Stimulated activated effector memory CD8-positive, alpha-beta T cell treated with anti-CD3 and anti-CD28 coated beads, Interleukin-12 subunit alpha, Interleukin-12 subunit beta, amount 100 ng/mL, for 72 hours (primary cell): ENCODE measurements around the gene MRPS14.
A peak's percentile ranks its signal among the peaks of the same experiment; 100 is the strongest.
"Not testable (repeated sequence)": the region's sequence is repeated elsewhere in the genome, so short reads cannot be mapped to it uniquely, and the experiment has no call there.

ENCODE experiments used
- ATAC-seq: fragments of 150-1000 bp; cut with Tn5 transposase; 2 replicates; pipeline ENCODE4 v1.10.0; 2021
- DNase-seq, 2 donors: peaks; one replicate each; pipeline ENCODE4 v3.0.0; 2021 to 2022; ENCODE audit warnings: low spot score in 2 of 2
- H3K27ac Mint-ChIP-seq: one replicate; pipeline ENCODE4 v1.8.0; 2022; ENCODE audit warnings: mild to moderate bottlenecking, mixed read lengths
- H3K36me3 Mint-ChIP-seq: one replicate; pipeline ENCODE4 v1.8.0; 2022; ENCODE audit warnings: mild to moderate bottlenecking, mixed read lengths
- H3K4me1 Mint-ChIP-seq: one replicate; pipeline ENCODE4 v1.8.0; 2022; ENCODE audit warnings: mixed read lengths
- H3K4me3 Mint-ChIP-seq: one replicate; pipeline ENCODE4 v1.8.0; 2022; ENCODE audit warnings: mild to moderate bottlenecking, mixed read lengths
- H3K9me3 Mint-ChIP-seq: one replicate; pipeline ENCODE4 v1.8.0; 2022; ENCODE audit warnings: mixed read lengths

The MRPS14 gene

DNA sequence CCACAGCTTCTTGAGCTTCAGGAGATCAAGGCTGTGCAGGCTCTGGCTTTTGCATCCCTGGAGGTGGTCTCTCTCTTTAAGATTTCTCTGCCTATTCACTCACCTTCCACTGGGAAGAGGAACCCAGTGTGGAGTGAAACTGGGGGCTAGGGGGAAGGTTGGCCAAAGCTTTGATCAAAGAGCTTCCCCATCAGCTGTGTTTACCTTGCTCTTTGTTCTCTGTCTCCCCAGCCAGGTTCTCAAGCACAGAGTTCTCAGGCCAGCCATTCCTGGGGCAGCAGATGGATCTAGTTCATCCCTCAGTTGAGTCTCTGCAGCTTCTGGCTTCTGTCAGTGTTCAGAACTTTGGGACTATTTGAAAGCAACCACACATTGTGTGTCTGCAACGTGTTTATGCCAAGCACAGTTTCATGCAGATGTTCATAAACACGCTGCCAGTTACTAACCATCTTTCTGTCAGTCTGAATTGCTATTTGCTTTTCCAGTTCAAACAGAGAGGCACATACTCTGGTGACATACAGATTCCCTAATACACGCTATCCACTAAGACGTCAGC is 17.2 kb upstream of the MRPS14 start:
- H3K27ac Mint-ChIP-seq, result no peak overlapping the region

DNA sequence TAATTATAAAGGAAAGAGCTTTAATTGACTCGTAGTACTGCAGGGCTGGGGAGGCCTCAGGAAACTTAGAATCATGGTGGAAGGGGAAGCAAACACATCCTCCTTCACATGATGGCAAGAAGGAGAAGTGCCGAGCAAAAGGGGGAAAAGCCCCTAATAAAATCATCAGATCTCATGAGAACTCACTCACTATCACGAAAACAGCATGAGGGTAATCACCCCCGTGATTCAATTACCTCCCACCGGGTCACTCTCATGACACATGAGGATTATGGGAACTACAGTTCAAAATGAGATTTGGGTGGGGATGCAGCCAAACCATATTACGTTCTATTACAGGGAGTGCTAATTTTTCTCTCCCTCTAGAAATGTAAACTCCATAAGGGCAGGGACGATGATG is 14.2 kb upstream of the MRPS14 start:
- no peaks in the 10 kb centered on the region for H3K9me3 Mint-ChIP-seq
- no peak overlapping the region for H3K4me3 Mint-ChIP-seq
- H3K4me1 Mint-ChIP-seq, result no peaks in the 10 kb centered on the region
- DNase-seq (no peak), ATAC-seq (no peak)
- H3K27ac Mint-ChIP-seq, result no peak overlapping the region
- H3K36me3 Mint-ChIP-seq, result no peaks in the 10 kb centered on the region

More for the DNA sequence above, 17.2 kb upstream of the MRPS14 start:
- no peak for ATAC-seq
- DNase-seq, result no peak
- Mint-ChIP-seq H3K4me1 (no peaks in the 10 kb centered on the region), H3K36me3 (no peaks in the 10 kb centered on the region), H3K9me3 (no peaks in the 10 kb centered on the region), H3K4me3 (no peak overlapping the region)

DNA sequence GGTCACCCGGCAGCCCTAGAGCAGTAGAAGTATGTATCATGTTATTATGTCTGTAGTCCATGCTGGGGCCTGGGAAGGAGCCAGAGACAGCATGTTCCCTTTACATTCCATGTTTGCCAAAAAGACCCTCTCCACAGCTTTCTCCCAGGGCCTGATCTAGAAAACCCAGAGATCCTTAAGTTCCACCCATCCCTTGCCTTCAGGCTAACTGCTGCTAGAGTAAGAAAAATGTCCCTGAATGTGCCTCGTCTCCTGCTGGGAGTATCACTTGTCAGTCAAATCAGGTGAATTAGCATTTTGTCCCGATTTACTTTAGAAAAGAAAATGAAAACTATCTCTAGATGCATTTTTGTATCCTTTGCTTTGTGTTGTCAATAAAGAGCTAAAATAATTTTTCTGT is 13.3 kb upstream of the MRPS14 start:
- ATAC-seq (no peak), DNase-seq (no peak)
- H3K36me3 Mint-ChIP-seq, result no peaks in the 10 kb centered on the region
- H3K4me3 Mint-ChIP-seq, result no peak overlapping the region
- H3K9me3 Mint-ChIP-seq, result no peaks in the 10 kb centered on the region
- H3K4me1 Mint-ChIP-seq, result no peaks in the 10 kb centered on the region
- no peak overlapping the region for H3K27ac Mint-ChIP-seq

DNA sequence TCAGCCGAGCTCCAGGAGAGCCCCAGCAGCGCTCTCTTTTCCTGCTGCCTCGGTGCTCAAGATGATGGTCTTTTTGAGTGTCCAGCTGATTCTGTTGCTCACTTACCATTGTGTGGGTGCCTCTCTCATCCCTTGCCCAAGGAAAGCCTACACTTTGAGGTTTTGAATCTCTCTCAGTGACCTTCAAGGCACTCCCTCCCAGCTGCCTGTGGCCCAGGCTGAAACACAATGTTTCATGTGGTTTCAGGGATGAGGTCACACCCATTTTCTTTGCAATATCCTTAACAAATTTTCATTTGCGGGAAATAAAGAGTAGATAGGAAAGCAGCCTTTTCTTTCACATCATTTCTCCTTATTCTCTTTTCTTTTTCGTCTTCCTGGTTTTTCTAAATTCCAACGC is 12.6 kb upstream of the MRPS14 start:
- no peaks in the 10 kb centered on the region for H3K4me1 Mint-ChIP-seq
- ATAC-seq, result no peak
- no peak overlapping the region for H3K27ac Mint-ChIP-seq
- no peak overlapping the region for H3K4me3 Mint-ChIP-seq
- H3K9me3 Mint-ChIP-seq, result no peaks in the 10 kb centered on the region
- no peak for DNase-seq
- H3K36me3 Mint-ChIP-seq, result no peaks in the 10 kb centered on the region

DNA sequence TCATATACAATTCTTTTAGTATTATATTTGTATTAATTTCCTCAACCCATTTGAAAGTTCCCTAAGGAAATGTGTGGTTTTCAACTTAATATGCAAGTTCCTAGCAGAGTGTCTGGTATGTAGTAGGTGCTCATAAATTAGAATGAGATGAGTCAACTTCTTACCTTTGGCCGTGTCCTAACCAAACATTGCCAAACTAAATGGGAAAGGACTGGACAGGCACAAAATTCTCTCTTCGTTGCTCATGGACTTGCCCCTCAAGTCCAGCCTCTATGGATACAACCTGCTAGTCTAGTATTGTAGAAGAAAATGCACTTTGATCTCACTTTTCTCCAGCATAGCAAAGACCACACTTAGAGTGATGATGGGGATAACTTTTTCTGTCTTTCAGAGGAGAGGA is 11.6 kb upstream of the MRPS14 start:
- no peak for ATAC-seq
- Mint-ChIP-seq H3K27ac (no peak overlapping the region), H3K36me3 (peaks cover 1% of the 10 kb centered on the region), H3K4me1 (peaks cover 1% of the 10 kb centered on the region), H3K4me3 (no peak overlapping the region), H3K9me3 (no peaks in the 10 kb centered on the region)
- DNase-seq, result no peak

DNA sequence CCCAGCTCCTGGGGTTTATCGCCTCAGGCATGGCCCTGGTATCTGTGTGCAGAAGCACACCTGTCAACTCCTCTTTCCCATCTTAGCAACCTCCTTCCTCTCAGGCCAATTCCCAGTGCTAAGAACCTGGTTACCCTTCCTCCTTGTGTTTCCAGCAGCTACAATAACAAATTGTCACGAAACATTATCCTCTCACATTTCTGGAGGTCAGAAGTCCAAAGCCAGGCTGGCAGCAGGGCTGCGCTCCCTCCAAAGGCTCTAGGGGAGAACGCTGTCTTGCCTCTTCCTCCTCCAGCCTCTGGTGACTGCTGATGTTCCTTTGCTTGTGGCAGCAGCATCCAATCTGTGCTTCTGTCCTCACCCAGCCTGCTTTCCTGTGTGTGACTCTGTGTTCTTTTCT is 10.7 kb upstream of the MRPS14 start:
- no peaks in the 10 kb centered on the region for H3K9me3 Mint-ChIP-seq
- no peak for DNase-seq
- H3K4me1 Mint-ChIP-seq, result peaks cover 9% of the 10 kb centered on the region
- ATAC-seq, result no peak
- peaks cover 9% of the 10 kb centered on the region for H3K36me3 Mint-ChIP-seq
- H3K4me3 Mint-ChIP-seq, result no peak overlapping the region
- H3K27ac Mint-ChIP-seq, result no peak overlapping the region

DNA sequence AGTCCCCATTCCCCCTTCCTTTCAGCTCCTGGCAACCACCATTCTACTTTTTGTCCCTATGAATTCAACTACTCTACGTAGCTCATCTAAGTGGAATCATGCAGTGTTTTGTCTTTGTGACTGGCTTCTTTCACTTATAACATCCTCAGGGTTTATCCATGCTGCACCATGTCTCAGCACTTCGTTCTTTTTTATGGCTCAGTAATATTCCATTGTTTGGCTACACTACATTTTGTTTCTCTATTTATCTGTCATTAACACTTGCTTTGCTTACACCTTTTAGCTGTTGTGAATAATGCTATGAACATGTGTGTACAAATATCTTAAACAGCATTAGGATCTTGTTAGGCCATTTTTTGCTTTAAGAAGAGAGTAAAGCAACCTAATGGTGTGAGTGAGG is 1.5 kb upstream of the MRPS14 start:
- H3K4me1 Mint-ChIP-seq, result peaks cover 33% of the 10 kb centered on the region
- DNase-seq, result no peak
- ATAC-seq, result no peak
- H3K27ac Mint-ChIP-seq, result no peak overlapping the region
- H3K9me3 Mint-ChIP-seq, result peaks cover 5% of the 10 kb centered on the region
- H3K36me3 Mint-ChIP-seq, result peaks cover 37% of the 10 kb centered on the region
- H3K4me3 Mint-ChIP-seq, result peak overlapping the region; percentile 84

DNA sequence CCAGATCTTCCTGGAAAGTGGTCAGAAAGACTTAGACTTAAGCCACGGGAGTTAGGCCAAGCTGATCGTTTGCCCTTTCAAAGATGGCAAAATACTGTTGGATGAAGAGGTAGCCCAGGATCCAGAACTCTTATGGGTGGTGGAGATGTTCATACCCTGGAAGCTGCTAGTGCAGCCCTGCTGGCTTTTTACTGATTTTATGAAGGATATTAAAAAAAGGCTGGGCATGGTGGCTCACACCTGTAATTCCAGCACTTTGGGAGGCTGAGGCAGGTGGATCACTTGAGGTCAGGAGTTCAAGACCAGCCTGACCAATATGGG is 657 bp upstream of the MRPS14 start:
- DNase-seq, H3K9me3 Mint-ChIP-seq, ATAC-seq: not testable (repeated sequence)
- H3K4me1 Mint-ChIP-seq, result peaks cover 26% of the 10 kb centered on the region
- peak overlapping the region; percentile 84 for H3K4me3 Mint-ChIP-seq
- peak overlapping the region; percentile 95 for H3K27ac Mint-ChIP-seq
- H3K36me3 Mint-ChIP-seq, result peaks cover 34% of the 10 kb centered on the region

DNA sequence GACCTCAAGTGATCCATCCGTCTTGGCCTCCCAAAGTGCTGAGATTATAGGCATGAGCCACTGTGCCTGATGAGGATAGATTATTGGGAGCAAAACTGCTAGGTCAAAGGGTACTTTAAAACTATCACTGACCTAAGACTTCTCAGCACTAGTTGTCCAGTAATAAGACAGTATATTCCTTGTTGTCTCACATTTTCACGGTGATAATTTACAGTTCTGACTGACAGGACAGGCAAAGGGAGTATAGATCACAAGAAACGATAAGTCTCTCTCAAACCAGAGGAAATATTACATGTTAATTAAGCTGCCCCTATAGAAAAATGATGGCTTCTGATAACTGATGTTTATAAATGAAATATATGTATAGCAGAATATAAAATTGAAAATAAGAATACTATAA is 3.7 kb downstream of the MRPS14 start:
- Mint-ChIP-seq H3K4me1 (peaks cover 43% of the 10 kb centered on the region), H3K27ac (peak overlapping the region; percentile 41), H3K4me3 (no peak overlapping the region), H3K9me3 (peaks cover under 1% of the 10 kb centered on the region), H3K36me3 (peaks cover 78% of the 10 kb centered on the region)
- DNase-seq, result no peak
- ATAC-seq, result no peak

DNA sequence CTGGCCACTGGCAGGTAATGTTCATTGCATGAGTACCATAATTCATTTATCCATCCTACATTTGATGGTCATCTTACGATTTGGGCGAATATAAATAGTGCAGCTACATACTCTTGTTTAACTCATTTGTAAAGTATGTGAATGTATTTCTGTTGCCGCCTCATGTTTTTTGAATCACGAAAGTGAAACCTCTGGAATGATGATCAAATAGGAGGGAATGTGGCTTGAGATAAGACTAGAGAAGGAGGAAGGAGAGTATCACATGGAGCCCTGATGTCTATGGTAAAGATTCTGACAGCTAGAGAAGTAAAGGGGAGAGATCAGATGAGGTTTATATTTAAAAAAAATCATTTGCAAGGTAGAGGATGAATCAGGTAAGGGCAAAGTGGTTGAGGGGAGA is 8.0 kb downstream of the MRPS14 start:
- H3K4me3 Mint-ChIP-seq, result no peak overlapping the region
- peak overlapping the region; percentile 4 for H3K27ac Mint-ChIP-seq
- peaks cover 22% of the 10 kb centered on the region for H3K4me1 Mint-ChIP-seq
- no peaks in the 10 kb centered on the region for H3K9me3 Mint-ChIP-seq
- H3K36me3 Mint-ChIP-seq, result peaks cover 96% of the 10 kb centered on the region
- no peak for ATAC-seq
- DNase-seq, result no peak

DNA sequence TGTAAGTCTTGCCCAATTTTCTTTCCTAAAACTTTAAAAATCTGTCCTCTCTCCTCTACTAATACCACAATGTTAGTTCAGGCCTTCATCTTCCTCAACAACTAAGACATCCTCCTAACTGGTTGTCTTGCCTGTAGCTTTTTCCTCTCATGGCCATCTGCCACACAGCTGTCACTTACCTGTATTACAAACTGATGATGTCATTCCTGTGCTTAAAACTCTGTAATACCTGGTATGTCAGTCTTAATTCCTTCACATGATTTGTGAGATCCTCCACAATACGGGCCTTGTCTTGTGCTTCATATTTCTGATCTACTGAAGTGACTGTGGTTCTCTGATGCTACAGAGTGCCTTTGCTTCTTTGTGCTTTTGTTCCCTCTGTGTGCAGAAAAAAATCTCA is 9.8 kb downstream of the MRPS14 start:
- Mint-ChIP-seq H3K27ac (peak overlapping the region; percentile 1), H3K4me1 (peaks cover 17% of the 10 kb centered on the region), H3K9me3 (no peaks in the 10 kb centered on the region), H3K36me3 (peaks cover 100% of the 10 kb centered on the region), H3K4me3 (no peak overlapping the region)
- DNase-seq (no peak), ATAC-seq (no peak)

DNA sequence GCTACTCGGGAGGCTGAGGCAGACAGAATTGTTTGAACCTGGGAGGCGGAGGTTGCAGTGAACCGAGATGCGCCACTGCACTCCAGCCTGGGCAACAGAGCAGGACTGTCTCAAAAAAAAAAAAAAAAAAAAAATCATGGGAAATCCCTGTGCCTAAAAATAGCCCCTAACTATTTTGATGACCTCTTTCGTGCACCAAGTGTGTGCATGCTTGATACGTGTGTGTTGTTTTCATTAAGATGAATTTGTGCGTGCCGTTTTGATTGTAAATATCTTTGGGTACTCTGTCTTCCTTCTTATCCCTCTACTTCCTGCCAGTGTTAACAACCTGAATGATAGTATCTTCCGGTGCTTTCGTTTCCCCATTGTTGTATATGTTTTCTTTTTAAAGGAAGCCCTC is 13.7 kb downstream of the MRPS14 start:
- DNase-seq (no peak), ATAC-seq (no peak)
- Mint-ChIP-seq H3K27ac (no peak overlapping the region), H3K9me3 (no peaks in the 10 kb centered on the region), H3K4me1 (peaks cover 15% of the 10 kb centered on the region), H3K4me3 (no peak overlapping the region), H3K36me3 (peaks cover 100% of the 10 kb centered on the region)

DNA sequence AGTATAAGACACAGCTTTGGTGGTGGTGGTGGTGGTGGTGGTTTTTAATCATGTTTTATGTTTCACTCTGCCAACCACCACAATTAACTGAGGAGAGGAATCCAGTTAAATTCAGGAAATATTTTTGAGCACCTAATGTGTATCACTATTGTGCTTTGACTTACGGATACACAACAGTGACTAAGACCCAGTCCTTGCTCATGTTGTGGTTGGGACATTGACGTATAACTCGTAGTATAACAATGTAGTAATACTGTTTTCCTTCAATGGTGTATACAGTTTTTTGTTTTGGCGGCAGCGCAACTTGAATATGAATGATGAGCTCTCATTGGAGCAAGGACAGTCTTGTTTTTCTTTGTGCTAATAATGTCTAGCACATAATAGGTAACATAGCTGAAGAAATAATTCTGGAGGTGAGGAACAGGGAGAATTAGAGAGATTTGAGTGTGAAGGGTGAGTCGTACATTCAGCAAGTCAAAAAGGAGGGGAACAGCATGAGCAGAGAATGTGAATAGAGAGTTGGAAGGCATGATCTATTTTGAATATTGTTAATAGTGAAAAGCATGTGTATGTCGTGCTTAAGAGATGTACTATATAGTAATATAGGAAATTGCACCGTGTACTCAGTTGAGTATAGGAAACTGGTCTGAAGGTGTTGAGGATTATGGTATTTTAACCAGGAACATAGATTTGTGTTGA is 18.0 kb downstream of the MRPS14 start:
- Mint-ChIP-seq H3K36me3 (peaks cover 100% of the 10 kb centered on the region), H3K27ac (peak overlapping the region; percentile 13), H3K9me3 (no peaks in the 10 kb centered on the region), H3K4me3 (no peak overlapping the region), H3K4me1 (peaks cover 45% of the 10 kb centered on the region)
- DNase-seq (no peak), ATAC-seq (peak; percentile 77)

DNA sequence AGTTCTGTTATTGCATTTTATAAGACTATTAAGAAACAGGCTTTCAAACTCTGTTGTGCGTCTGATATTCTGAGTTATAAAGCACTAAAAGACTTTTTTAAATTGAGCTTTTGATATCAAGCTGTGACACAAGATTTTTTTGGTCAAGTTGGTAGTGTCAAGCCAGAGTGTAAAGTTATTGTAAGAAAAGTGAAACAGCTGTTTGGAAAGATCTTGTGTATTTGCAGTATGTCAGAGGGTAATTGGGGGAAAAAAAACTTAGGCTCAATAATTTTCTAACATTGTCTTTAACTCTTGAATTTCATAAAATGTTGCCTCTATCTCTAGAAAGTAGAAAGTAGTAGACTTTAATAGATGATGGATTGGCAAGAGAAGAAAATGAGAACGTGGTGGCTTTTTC is 19.7 kb downstream of the MRPS14 start:
- peaks cover 45% of the 10 kb centered on the region for H3K4me1 Mint-ChIP-seq
- peak overlapping the region; percentile 54 for H3K27ac Mint-ChIP-seq
- H3K4me3 Mint-ChIP-seq, result no peak overlapping the region
- DNase-seq (no peak), ATAC-seq (no peak)
- H3K36me3 Mint-ChIP-seq, result peaks cover 86% of the 10 kb centered on the region
- H3K9me3 Mint-ChIP-seq, result no peaks in the 10 kb centered on the region

DNA sequence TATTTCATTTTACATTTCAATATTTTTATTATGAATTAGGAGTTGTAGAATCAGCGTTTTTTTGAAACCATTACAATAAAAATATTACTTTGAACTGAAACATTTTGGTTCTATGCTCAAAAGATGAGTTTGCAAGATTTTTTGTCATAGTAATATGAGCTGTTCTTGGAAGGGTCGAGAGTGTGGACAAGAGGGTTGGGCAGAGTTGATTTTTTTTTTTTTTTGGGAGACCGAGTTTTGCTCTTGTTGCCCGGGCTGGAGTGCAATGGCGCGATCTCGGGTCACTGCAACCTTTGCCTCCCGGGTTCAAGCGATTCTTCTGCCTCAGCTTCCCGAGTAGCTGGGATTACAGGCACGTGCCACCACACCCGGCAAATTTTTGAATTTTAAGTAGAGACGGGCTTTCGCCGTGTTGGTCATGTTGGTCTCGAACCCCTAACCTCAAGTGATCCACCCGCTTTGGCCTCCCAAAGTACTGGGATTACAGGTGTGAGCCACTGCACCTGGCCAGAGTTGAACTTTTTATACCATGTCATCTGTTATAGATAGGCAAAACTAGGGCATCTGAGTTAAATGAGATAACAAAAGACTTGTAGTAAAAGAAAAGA is 20.2 kb downstream of the MRPS14 start:
- ATAC-seq (no peak), DNase-seq (no peak)
- peak overlapping the region; percentile 54 for H3K27ac Mint-ChIP-seq

DNA sequence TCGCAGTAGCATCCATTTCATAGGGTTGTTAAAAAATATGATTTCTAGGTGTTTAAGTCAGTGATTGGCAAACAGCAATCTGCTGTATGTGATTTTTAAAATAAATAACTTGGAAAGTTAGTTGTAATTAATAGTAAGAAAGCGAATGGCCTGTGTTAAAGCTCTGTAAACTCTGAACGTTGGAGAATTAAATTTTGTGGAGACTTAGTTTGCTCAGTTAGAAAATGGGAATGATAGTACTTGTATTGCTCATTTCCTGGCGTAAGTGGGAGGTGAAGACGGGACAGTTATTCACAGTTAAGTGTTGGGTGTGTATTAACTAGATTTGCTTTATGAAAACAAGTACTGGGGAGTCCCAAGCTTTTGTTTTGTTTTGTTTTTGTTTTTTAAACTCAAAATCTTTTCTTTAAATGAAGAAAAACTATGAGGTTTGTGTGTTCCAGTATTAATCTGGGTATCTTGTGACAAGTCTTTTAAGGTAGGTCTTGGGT is 22.5 kb downstream of the MRPS14 start:
- no peaks in the 10 kb centered on the region for H3K9me3 Mint-ChIP-seq
- ATAC-seq, result no peak
- no peak for DNase-seq
- peaks cover 52% of the 10 kb centered on the region for H3K4me1 Mint-ChIP-seq
- H3K36me3 Mint-ChIP-seq, result peaks cover 74% of the 10 kb centered on the region
- no peak overlapping the region for H3K4me3 Mint-ChIP-seq
- no peak overlapping the region for H3K27ac Mint-ChIP-seq

More for the DNA sequence above, 20.2 kb downstream of the MRPS14 start:
- Mint-ChIP-seq H3K4me3 (no peak overlapping the region), H3K36me3 (peaks cover 81% of the 10 kb centered on the region), H3K4me1 (peaks cover 43% of the 10 kb centered on the region), H3K9me3 (no peaks in the 10 kb centered on the region)
